Psoas muscle (tissue), 8 donors: Measurements from ENCODE around the gene GFAP. TPM values are rescaled to one million over a fixed set of nuclear protein-coding genes. Genes with fewer than 3 reads are reported as not detected.

Source experiments
- ATAC-seq, 4 donors: fragments of 200-7000 bp; cut with Tn5 transposase; one replicate each; pipeline ENCODE4 v1.9.1; 2020; ENCODE audit warnings: moderate library complexity in 3 of 4, mild to moderate bottlenecking in 2 of 4
- DNase-seq, 2 donors: peaks; one replicate each; pipeline ENCODE4 v3.0.0-alpha.2; 2020
- H3K27ac ChIP-seq: fragments of 200-600 bp; one replicate; pipeline ENCODE4 v1.8.0; 2022
- H3K27me3 ChIP-seq, 3 donors: fragments of 200-600 bp in 1 of 3; one replicate each; pipeline versions ENCODE4 v1.6.1 to v1.8.0; 2013 to 2022; ENCODE audit warnings: low read length in 2 of 3, mild to moderate bottlenecking in 2 of 3, moderate library complexity in 1 of 3; ENCODE audit not compliant: insufficient read depth in 3 of 3
- H3K36me3 ChIP-seq, 2 donors: fragments of 200-600 bp in 1 of 2; one replicate each; pipeline versions ENCODE4 v1.6.1 to v1.8.0; 2013 to 2022; ENCODE audit warnings: low read depth in 1 of 2, mild to moderate bottlenecking in 1 of 2, moderate library complexity in 1 of 2; ENCODE audit not compliant: insufficient read depth in 1 of 2
- H3K4me1 ChIP-seq: fragments of 200-600 bp; one replicate; pipeline ENCODE4 v1.8.0; 2022
- H3K4me3 ChIP-seq: fragments of 200-600 bp; one replicate; pipeline ENCODE4 v1.8.0; 2022; ENCODE audit warnings: mild to moderate bottlenecking
- H3K9me3 ChIP-seq: fragments of 200-600 bp; one replicate; pipeline ENCODE4 v1.8.0; 2022
- CTCF ChIP-seq: fragments of 200-600 bp; IDR thresholded peaks from one replicate; pipeline ENCODE4 v1.8.0; 2022; ENCODE audit warnings: antibody characterized with exemption
- WGBS, 3 donors: extraction: QIAGEN DNeasy Blood & Tissue Kit; methylation state at CpG; one replicate each; pipeline versions ENCODE4 v1.1.6 to v1.1.7; 2013; 5-methylcytosine and 5-hydroxymethylcytosine counted together
- intact Hi-C, 2 donors: fragments of 100-400 bp; cut with DNase I; formaldehyde crosslinking; loops; one replicate each; pipeline versions ENCODE4 v1.11.0 to v1.14.2; 2022
- polyA plus RNA-seq, 3 donors: library from polyadenylated mRNA; stranded (reverse); fragments of 200-250 nt; gene quantifications; one replicate each; pipeline ENCODE4 v1.2.3, GENCODE V29; 2013
- total RNA-seq, 4 donors: library from RNA; stranded (reverse); fragmentation: NEBNext Ultra II Directional in 2 of 4; extraction: Animal tissue kit (Norgen Biotek cat#: 25700) in 2 of 4; gene quantifications; one replicate each; pipeline versions ENCODE4 v1.2.1 to v1.2.4, GENCODE V29; 2021 to 2023
- donor health status: healthy with polysubstance abuse.
- donor health status: DM: no; HTN: no; CAD: no; lungs with moderate emphysema.
- donor health status: Bipolar disorder and iron deficiency.
- donor health status: healthy.
- donor health status: DM: yes; HTN: yes; CAD: no.
- donor health status: DM: no; HTN: no; CAD: no.
- donor health status: DM: no; HTN: no; CAD: no.
- donor health status: DM: yes; HTN: yes; CAD: no.

Gene GFAP
- total and polyA plus RNA-seq, 7 donors, result 0.11 to 0.54 (median 0.43) TPM; not detected in 3

DNA sequence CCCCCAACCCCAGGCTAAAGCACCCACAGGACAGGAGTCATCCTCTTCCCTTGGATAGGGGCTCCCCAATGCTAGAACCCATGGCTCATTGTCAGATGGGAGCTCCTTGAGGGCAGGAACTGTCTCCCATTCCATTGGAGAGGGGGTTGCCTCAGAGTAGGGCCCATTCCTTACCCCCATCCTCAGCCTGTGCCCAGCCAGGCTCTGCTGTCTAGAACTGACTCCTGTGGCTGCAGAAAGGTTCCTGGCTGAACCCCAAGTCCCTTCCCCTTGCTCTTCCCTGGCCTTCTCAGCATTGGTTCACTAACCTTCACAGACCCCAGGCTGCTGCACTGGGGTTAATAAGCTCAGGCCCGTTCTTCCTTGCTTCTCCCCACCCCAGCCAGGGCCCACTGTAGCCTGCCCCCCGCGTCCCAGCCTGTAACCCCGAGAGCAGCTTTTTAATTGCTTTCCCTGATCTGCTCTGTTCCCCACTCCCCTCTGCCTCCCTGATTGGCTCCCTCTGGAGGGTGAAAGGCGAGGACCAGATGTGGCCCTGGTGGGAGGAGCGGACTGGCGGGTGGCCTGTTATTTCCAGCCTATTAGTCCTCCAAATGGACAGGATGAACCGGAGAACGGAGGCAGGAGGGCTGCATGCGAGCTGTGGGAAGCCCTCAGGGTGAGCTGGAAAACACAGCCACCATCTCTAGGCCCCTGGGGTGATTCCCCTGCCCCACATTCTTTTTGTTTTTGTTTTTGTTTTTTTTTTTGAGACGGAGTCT lies 6.0 kb upstream of the GFAP start:
- Histone ChIP-seq H3K36me3 (no peaks in the 10 kb centered on the region), H3K27ac (no peak overlapping the region), H3K4me1 (no peaks in the 10 kb centered on the region), H3K4me3 (no peak overlapping the region), H3K27me3 (no peaks in the 10 kb centered on the region), H3K9me3 (no peaks in the 10 kb centered on the region)
- intact Hi-C loops, result loop anchor here (2.0 to 10.0 kb wide), 4 partner anchors 99 to 273 kb away; partner anchors contain the start of gene PLCD3 (in 2 of the 2)
- ATAC-seq (no peak), DNase-seq (no peak)
- WGBS, 3 donors, result 61 to 69% (median 62%) methylated on average over 11 of the region's 11 CpGs
- TF ChIP-seq CTCF, result no peak

DNA sequence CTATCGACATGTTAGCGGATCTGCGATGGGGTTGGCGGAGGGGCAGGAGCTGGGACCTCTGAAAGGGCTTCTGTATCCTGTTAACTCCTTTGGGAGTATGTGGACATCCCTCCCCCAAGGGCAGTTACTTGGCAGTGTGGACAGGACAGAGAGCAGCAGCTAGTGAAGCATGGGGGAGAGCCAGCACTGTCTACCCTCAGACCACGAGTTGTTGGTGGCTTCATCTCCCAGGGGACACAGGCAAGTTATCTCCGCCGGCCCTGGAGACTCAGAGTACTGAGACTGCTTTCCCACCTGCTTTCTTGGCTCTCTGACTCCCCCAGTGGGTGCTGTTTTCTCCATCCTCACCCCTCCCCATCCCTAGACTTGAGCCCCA lies 5.3 kb upstream of the GFAP start:
- 59 to 69% (median 65%) methylated on average over 7 of the region's 7 CpGs for WGBS, 3 donors
- DNase-seq (no peak), ATAC-seq (no peak)
- no peaks in the 10 kb centered on the region for H3K4me1 ChIP-seq
- no peaks in the 10 kb centered on the region for H3K27me3 ChIP-seq
- H3K4me3 ChIP-seq, result no peak overlapping the region
- no peak for TF ChIP-seq CTCF
- H3K9me3 ChIP-seq, result no peaks in the 10 kb centered on the region
- H3K36me3 ChIP-seq, result no peaks in the 10 kb centered on the region
- intact Hi-C loops, result loop anchor here (1.0 to 10.0 kb wide), 7 partner anchors 98 to 274 kb away; partner anchors contain the start of gene PLCD3 (in 2 of the 2)
- no peak overlapping the region for H3K27ac ChIP-seq

DNA sequence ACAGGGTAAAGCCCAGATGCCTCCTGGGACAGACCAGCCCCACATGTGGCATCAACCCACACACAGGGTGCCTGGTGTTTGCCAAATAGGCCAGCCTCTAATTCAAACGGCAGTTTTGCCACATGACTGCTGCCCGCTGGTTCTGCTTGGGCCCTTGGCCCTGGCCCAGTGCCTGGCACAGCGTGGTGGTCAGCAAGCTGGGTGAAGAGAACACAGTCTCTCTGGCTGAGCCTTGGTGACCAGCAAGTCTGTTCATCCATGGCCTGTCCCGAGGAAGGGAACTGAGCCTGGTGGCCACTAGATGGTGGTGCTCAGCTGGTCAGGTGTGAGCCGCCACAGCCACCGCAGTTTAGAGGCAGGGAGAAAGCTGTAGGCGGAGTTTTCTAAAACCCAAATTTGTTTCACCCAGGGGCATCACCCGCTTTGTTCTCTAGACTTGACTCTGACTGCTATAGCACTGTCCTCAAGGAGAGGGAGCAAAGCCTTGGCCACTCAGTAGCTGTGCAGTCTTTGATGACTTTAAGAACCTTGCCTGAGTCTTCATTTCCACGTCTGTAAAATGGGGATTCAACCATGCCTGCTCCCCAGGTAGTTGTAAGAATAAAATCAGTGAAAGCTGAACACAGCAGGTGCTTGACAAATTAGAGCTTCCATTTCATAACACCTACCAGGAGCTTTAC lies 4.7 kb upstream of the GFAP start:
- ATAC-seq (peak; percentile 92 to 98 (median 96)), DNase-seq (peak; percentile 79 to 86)
- 9 to 11% (median 9%) methylated on average over 9 of the region's 9 CpGs for WGBS, 3 donors
- Histone ChIP-seq H3K4me3 (no peak overlapping the region), H3K9me3 (no peaks in the 10 kb centered on the region), H3K27me3 (peaks cover 0 to 3% (median 0%) of the 10 kb centered on the region in 3 donors), H3K36me3 (no peaks in the 10 kb centered on the region), H3K4me1 (no peaks in the 10 kb centered on the region), H3K27ac (no peak overlapping the region)
- intact Hi-C loops, result loop anchor here (1.0 to 10.0 kb wide), 7 partner anchors 98 to 275 kb away; partner anchors contain the start of gene PLCD3 (in 2 of the 2)
- peak; percentile 83 for TF ChIP-seq CTCF

GRCh38 chr17:44919411-44919810 lies 4.1 kb upstream of the GFAP start:
- Histone ChIP-seq H3K4me1 (no peaks in the 10 kb centered on the region), H3K4me3 (no peak overlapping the region), H3K9me3 (no peaks in the 10 kb centered on the region), H3K27me3 (peaks cover 0 to 3% (median 0%) of the 10 kb centered on the region in 3 donors), H3K27ac (no peak overlapping the region), H3K36me3 (no peaks in the 10 kb centered on the region)
- intact Hi-C loops, result loop anchor here in 1 of 2 donors (10.0 kb wide), 1 partner anchor 275 kb away; no protein-coding TSS in a partner anchor
- no peak for TF ChIP-seq CTCF
- WGBS, 3 donors, result 51 to 63% (median 61%) methylated on average over 2 of the region's 2 CpGs
- ATAC-seq (peak in 1 of 4 donors; percentile 5), DNase-seq (no peak)
